Measurements from ENCODE around the gene CYP2R1. TPM values are rescaled to one million over a fixed set of nuclear protein-coding genes. Genes with fewer than 3 reads are reported as not detected.

The CYP2R1 gene
- total and polyA plus RNA-seq, 3 donors from 2014 or later, result 34.8 to 54.3 (median 50.8) TPM

- no peak overlapping the region for H3K4me3 ChIP-seq
- no peak for DNase-seq
- TF ChIP-seq POLR2A (IDR thresholded peaks at IDR 0.05) (no peak), CTCF (IDR thresholded peaks at IDR 0.05) (no peak)
- intact Hi-C loops (cut with DNase I; ENCODE audit: low total_unique reads), result no loop called here
- H3K27ac ChIP-seq, result no peak overlapping the region
- no peaks in the 10 kb centered on the region for H3K36me3 ChIP-seq (ENCODE audit: low read depth, missing control alignments)
- WGBS, 2 donors, result 94 to 95% methylated on average over 3 of the region's 3 CpGs
- peaks cover 5% of the 10 kb centered on the region for H3K4me1 ChIP-seq
- no peaks in the 10 kb centered on the region for H3K9me3 ChIP-seq
- no peaks in the 10 kb centered on the region for H3K27me3 ChIP-seq
Observed at GRCh38 chr11:14842002-14842401, 50.0 kb downstream of the CYP2R1 start.

GRCh38 chr11:14835496-14836492 is 56.2 kb downstream of the CYP2R1 start:
- intact Hi-C loops (cut with DNase I; ENCODE audit: low total_unique reads), result no loop called here
- H3K4me1 ChIP-seq, result peaks cover 5% of the 10 kb centered on the region
- TF ChIP-seq POLR2A (IDR thresholded peaks at IDR 0.05) (no peak), CTCF (IDR thresholded peaks at IDR 0.05) (no peak)
- H3K36me3 ChIP-seq (ENCODE audit: low read depth, missing control alignments), result no peaks in the 10 kb centered on the region
- H3K27ac ChIP-seq, result no peak overlapping the region
- no peak for DNase-seq
- no peaks in the 10 kb centered on the region for H3K27me3 ChIP-seq
- H3K4me3 ChIP-seq, result no peak overlapping the region
- H3K9me3 ChIP-seq, result no peaks in the 10 kb centered on the region

Small RNA genes within 50 kb of the gene (small RNA-seq; reads per million reads assigned to genes)
- gene CALCP, result 0 reads per million in 2 donors

Other genes with a start within 250 kb of the CYP2R1 start
- 10 to 100 TPM; 25.8 to 39.5 TPM for gene PDE3B, start 248.4 kb downstream of the CYP2R1 start, total RNA-seq
- gene PDE3B, start 248.4 kb downstream of the CYP2R1 start, polyA plus RNA-seq (ENCODE audit: insufficient read depth, low read depth, low replicate concordance), result 22.3 TPM
- gene CALCA, start 80.1 kb upstream of the CYP2R1 start, total RNA-seq, result not detected
- not detected for gene CALCA, start 80.1 kb upstream of the CYP2R1 start, polyA plus RNA-seq (ENCODE audit: insufficient read depth, low read depth, low replicate concordance)
- gene CALCB, start 181.4 kb upstream of the CYP2R1 start, total RNA-seq, result 1 to 10 TPM; 1.2 to 1.7 TPM
- 0.50 TPM for gene CALCB, start 181.4 kb upstream of the CYP2R1 start, polyA plus RNA-seq (ENCODE audit: insufficient read depth, low read depth, low replicate concordance)
- 1 to 10 TPM; 2.2 TPM for gene INSC, start 222.7 kb upstream of the CYP2R1 start, total RNA-seq
- gene INSC, start 222.7 kb upstream of the CYP2R1 start, polyA plus RNA-seq (ENCODE audit: insufficient read depth, low read depth, low replicate concordance), result 2.5 TPM

Measured in testis (tissue), 3 donors.